Cardiac muscle cell (in vitro differentiated cells and primary cell): Measurements from ENCODE around the gene APLP1. TPM values are rescaled to one million over a fixed set of nuclear protein-coding genes. Genes with fewer than 3 reads are reported as not detected.
A peak's percentile ranks its signal among the peaks of the same experiment; 100 is the strongest.

Experiments
- DNase-seq, 2 donors: peaks; one replicate each; pipeline versions ENCODE4 v3.0.0 to v3.0.0-alpha.2; 2010 to 2017; ENCODE audit warnings: low read depth in 1 of 2, low spot score in 1 of 2
- H3K27ac ChIP-seq: fragments of 200-600 bp; sonication (generic); 2 replicates; pipeline ENCODE4 v1.5.1; 2016
- H3K27me3 ChIP-seq: fragments of 200-600 bp; sonication (generic); 2 replicates; pipeline ENCODE4 v1.6.0; 2016; ENCODE audit warnings: control low read depth
- H3K36me3 ChIP-seq: fragments of 200-600 bp; sonication (generic); 2 replicates; pipeline ENCODE4 v1.5.1; 2016; ENCODE audit warnings: control low read depth
- H3K4me1 ChIP-seq: fragments of 200-600 bp; sonication (generic); 2 replicates; pipeline ENCODE4 v1.8.1; 2017; ENCODE audit warnings: low read depth, mild to moderate bottlenecking, mixed run types
- H3K4me3 ChIP-seq: fragments of 200-600 bp; sonication (generic); 2 replicates; pipeline ENCODE4 v1.5.1; 2016; ENCODE audit warnings: mild to moderate bottlenecking
- H3K9me3 ChIP-seq: fragments of 200-600 bp; sonication (generic); 2 replicates; pipeline ENCODE4 v1.5.1; 2017; ENCODE audit warnings: low read depth, mild to moderate bottlenecking, control low read depth
- polyA plus RNA-seq: library from polyadenylated mRNA; unstranded; fragments of >200 nt; fragmentation: Nextera tagmentation; extraction: Ambion mirVana; gene quantifications from 2 replicates; pipeline ENCODE4 v1.2.1, GENCODE V29; 2016
- total RNA-seq: library from RNA; depleted of rRNA; stranded (reverse); fragments of >200 nt; gene quantifications from 2 replicates; pipeline ENCODE4 v1.2.3, GENCODE V29; 2016
- TF ChIP-seq, protein P1 (sequence below): IDR thresholded peaks from 2 replicates; pipeline ENCODE4 v1.5.1; 2012; ENCODE audit warnings: low read depth, mild to moderate bottlenecking, low read length

Gene APLP1
- total and polyA plus RNA-seq, 2 experiments from 2014 or later: 134 to 157 TPM

DNA sequence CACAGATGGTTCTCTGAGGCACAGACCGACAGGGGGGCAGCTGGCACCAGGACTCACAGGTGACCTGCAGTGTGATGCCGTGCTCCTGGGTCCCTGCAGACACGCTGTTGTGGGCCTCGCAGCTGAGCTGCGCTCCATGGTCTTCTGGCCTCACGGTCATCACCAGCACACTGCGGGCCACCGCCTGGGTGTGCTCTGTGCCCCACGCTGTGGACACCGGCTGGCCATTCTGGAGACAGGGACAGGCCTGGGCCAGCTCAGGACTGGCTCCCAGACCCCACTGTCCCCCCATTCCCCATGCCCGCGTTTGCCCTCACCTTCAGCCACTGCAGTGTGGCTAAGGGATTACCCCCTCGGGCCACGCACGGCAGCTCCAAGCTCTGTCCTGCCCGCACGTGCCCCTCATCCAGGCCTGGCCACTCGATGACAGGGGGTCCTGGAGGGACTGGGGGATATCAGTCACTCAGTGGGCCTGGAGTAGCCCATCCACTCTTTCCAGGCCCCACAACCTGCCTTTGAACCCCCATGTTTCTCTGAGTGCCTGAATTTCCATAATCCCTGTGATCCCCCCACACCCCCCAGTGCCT lies 19.4 kb upstream of the APLP1 start:
- no peak overlapping the region for H3K4me3 ChIP-seq
- H3K36me3 ChIP-seq: no peaks in the 10 kb centered on the region
- peaks cover 9% of the 10 kb centered on the region for H3K4me1 ChIP-seq
- TF ChIP-seq, protein P1, sequence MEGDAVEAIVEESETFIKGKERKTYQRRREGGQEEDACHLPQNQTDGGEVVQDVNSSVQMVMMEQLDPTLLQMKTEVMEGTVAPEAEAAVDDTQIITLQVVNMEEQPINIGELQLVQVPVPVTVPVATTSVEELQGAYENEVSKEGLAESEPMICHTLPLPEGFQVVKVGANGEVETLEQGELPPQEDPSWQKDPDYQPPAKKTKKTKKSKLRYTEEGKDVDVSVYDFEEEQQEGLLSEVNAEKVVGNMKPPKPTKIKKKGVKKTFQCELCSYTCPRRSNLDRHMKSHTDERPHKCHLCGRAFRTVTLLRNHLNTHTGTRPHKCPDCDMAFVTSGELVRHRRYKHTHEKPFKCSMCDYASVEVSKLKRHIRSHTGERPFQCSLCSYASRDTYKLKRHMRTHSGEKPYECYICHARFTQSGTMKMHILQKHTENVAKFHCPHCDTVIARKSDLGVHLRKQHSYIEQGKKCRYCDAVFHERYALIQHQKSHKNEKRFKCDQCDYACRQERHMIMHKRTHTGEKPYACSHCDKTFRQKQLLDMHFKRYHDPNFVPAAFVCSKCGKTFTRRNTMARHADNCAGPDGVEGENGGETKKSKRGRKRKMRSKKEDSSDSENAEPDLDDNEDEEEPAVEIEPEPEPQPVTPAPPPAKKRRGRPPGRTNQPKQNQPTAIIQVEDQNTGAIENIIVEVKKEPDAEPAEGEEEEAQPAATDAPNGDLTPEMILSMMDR: no peak
- H3K27ac ChIP-seq: no peak overlapping the region
- no peak for DNase-seq
- H3K9me3 ChIP-seq: no peaks in the 10 kb centered on the region
- H3K27me3 ChIP-seq: peaks cover 67% of the 10 kb centered on the region

DNA sequence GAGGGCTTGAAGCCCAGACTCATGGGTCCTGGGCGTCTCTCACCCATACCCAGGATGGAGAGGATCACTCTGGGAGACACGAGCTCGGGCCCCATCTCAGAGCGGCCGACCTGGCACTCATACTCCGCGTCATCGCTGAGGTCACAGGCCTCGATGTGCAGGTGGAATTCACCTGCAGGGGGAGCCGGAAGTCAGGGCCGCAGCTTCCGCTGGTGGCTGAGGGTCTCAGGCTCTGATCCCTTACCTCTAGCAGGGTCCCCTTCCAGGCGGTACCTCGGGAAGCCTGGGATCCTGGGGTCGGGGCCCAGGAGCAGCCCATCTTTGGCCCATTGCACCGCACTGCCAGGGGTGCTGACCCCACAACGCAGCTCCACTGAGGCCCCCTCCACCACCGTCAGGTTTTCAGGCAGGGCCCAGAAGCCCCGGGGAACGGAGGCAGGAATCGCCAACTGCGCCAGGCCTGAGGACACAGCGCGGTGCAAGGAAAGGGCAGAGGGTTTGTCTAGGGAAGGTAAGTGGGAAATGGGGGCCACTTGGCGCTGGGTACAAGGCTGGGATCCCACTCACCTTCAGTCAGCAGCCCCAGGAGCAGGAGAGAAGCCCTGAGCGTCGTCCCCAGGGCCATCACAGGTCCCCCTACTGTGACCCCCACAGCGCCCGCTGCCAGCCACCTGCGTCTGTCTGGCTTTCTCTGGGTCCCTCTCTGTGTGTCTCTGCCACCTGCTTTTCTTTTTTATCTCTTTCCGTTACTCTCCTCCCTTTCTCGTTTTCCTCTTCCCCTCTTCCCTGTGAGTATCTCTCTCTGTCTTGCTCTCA lies 17.0 kb upstream of the APLP1 start:
- Histone ChIP-seq H3K4me1 (peaks cover 14% of the 10 kb centered on the region), H3K9me3 (no peaks in the 10 kb centered on the region), H3K27me3 (peaks cover 43% of the 10 kb centered on the region), H3K4me3 (no peak overlapping the region), H3K36me3 (no peaks in the 10 kb centered on the region), H3K27ac (no peak overlapping the region)
- DNase-seq: peak in 1 of 2 donors; percentile 56
- TF ChIP-seq, protein P1: peak; percentile 2

DNA sequence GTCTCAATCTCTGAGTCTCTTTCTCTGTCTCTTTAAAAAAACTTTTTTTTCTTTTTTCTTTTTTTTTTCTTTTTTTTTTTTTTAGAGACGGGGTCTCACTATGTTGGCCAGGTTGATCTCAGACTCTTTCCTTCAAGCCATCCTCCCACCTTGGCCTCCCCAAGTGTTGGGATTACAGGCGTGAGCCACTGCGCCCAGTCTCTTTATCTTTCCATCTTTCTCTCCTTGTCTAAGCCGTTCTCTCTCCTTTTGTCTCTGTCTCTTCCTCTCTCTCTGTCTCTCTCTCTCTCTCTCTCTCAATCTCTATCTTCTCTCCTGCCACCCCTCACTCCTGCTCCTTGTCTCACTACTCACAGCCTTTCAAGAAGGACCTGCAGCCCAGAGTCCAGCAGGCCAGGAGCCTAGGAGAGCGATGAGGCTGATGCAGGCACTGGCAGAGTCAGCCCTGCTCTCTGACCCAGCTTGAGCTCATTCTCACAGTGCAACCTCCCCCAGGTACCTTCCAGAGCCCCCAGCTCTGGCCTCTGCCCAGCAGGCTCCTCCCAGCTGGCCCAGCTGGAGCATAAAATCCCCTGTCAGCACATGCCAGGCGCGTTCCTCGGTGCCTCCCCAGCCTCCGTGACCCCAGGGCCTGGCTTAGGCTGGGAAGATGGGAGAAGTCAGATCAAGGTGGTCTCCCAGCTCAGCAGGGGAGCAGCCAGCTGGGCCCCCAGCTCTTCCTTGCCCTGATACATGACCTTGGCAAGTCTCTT lies 16.2 kb upstream of the APLP1 start, which contains the start of gene NPHS1:
Gene NPHS1 (minus strand): TSS at position 476 of the 752 bp plus-strand sequence. CDS start 667 bp downstream, outside the sequence.
- Histone ChIP-seq H3K4me3 (no peak within 1 kb of the TSS), H3K27me3 (peaks cover 45% of the 10 kb centered on the region), H3K4me1 (peaks cover 14% of the 10 kb centered on the region), H3K36me3 (no peaks in the 10 kb centered on the region), H3K27ac (no peak within 1 kb of the TSS), H3K9me3 (no peaks in the 10 kb centered on the region)
- TF ChIP-seq, protein P1: no peak
- DNase-seq: peak in 1 of 2 donors; percentile 37

DNA sequence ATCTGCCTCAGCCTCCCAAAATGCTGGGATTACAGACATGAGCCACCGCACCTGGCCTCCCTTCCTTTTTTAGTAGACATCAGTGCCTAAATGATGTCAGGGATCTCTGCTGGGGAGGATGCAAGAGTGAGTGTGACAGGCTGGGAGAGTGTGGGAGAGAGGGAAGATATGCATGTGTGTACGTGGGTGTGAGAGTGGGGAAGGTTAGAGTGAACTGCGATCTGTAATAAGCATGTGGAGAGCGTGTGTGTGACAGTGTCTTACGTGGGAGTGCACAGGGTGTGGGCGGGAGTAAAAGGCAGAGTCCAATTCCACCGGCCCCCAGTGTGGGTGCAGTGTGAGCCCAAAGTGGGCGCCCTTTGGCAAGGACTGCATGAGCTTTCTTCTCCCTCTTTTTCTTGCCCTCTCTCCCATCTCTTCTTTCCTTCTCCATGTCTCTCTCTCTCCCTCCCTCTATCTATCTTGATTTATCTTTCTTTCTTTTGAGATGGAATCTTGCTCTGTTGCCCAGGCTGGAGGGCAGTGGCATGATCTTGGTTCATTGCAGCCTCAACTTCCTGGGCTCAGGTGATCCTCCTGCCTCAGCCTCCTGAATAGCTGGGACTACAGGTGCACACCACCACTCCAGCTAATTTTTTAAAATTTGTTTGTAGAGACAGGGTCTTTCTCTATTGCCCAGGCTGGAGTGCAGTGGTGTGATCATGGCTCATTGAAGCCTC lies 15.2 kb upstream of the APLP1 start:
- H3K27me3 ChIP-seq: peaks cover 43% of the 10 kb centered on the region

More for the DNA sequence above, 15.2 kb upstream of the APLP1 start:
- H3K4me3 ChIP-seq: no peak overlapping the region
- peaks cover 14% of the 10 kb centered on the region for H3K4me1 ChIP-seq
- H3K27ac ChIP-seq: no peak overlapping the region
- no peaks in the 10 kb centered on the region for H3K36me3 ChIP-seq
- TF ChIP-seq, protein P1: no peak
- no peaks in the 10 kb centered on the region for H3K9me3 ChIP-seq
- DNase-seq: no peak
